NCI-H524 (cell line): ENCODE measurements around the gene CP.
A peak's percentile ranks its signal among the peaks of the same experiment; 100 is the strongest.
"Not testable (repeated sequence)": the region's sequence is repeated elsewhere in the genome, so short reads cannot be mapped to it uniquely, and the experiment has no call there.

Experiments used
- DNase-seq, 2 experiments: peaks; one replicate each; lab custom pipeline; 2025; lab: John Stamatoyannopoulos, UW

Gene CP

GRCh38 chr3:149221783-149222517, at the start of gene CP:
CP (minus strand) TSS chr3:149221829; CDS start chr3:149221792, 37 bp downstream.
- DNase-seq = no peak

- no peak for DNase-seq
Observed at GRCh38 chr3:149270180-149270579, 48.6 kb upstream of the CP start.

DNA sequence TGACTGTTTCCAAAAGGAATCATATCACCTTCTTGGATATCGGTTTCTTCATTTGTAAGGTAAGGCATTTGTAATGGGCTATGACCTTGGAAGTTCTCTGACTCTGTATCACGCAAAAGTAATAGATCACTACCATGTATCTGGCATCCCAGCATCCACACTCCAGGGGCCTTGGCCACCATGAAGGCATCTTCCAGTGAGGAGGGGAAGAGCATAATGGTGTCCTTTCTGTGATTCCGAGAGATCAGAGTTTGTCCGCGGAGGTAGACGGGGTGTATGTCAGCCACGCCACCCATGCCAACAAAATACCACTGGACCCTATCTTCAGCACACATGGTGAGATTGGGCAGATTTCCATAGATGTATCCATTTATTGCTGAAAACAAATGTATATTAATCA, 48.1 kb upstream of the CP start:
- DNase-seq = no peak

- no peak for DNase-seq
Observed at GRCh38 chr3:149267565-149267964, 45.9 kb upstream of the CP start.

DNA sequence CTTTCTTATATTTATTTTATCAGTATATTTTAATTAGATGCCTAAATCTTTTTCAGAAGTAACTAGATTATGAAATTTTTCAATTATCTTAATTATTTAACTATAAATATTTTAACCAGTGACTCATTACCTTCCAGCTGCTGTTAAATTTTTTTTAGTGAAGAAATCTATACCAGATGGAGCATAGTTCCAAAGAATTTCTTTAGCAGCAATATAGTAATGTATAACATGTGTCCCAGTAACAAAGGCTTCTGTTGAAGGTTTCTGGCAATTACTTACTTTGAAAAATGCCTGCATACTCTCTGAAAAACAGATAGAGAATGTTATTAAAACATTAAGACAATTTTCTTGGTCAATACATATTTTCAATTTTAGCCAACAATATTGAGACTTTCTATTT, 45.1 kb upstream of the CP start:
- no peak for DNase-seq

DNA sequence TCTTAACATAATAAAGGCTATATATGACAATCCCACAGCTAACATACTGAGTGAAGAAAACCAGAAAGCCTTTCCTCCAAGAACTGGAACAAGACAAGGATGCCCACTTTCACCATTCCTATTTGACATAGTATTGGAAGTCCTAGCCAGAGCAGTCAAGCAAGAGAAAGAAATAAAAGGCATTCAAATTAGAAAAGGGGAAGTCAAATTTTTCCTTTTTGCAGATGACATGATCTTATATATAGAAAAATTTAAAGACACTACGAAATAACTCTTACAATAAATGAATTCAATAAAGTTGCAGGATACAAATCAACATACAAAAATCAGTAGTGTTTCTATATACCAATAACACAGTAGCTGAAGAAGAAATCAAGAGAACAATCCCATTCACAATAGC, 42.2 kb upstream of the CP start:
- DNase-seq = no peak

GRCh38 chr3:149258714-149259113, 37.1 kb upstream of the CP start:
- DNase-seq = no peak

- peak; percentile 51 to 74 for DNase-seq
Observed at GRCh38 chr3:149258298-149258697, 36.7 kb upstream of the CP start.

- no peak for DNase-seq
Observed at GRCh38 chr3:149252272-149252671, 30.6 kb upstream of the CP start.

DNA sequence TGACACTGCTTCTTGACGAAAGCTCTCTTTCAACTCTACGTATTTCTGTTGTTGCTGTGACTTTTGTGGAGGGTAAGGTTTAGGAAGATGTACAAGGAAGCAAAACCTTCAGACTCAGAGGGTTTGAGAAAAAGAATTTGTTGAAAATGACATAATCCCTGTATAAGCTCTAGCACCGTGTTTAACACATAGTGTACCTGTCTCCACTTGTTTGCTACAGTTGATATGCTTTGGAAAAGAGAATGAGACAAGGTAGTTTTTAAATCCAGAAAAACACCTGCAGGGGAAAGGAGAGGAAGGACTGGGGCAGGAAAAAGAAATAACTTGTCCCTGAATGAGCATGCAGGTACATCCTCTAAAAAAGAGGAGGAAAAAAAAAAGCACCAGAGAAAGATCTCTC, 29.6 kb upstream of the CP start:
- no peak for DNase-seq

GRCh38 chr3:149247929-149248691, 26.5 kb upstream of the CP start:
- no peak for DNase-seq

DNA sequence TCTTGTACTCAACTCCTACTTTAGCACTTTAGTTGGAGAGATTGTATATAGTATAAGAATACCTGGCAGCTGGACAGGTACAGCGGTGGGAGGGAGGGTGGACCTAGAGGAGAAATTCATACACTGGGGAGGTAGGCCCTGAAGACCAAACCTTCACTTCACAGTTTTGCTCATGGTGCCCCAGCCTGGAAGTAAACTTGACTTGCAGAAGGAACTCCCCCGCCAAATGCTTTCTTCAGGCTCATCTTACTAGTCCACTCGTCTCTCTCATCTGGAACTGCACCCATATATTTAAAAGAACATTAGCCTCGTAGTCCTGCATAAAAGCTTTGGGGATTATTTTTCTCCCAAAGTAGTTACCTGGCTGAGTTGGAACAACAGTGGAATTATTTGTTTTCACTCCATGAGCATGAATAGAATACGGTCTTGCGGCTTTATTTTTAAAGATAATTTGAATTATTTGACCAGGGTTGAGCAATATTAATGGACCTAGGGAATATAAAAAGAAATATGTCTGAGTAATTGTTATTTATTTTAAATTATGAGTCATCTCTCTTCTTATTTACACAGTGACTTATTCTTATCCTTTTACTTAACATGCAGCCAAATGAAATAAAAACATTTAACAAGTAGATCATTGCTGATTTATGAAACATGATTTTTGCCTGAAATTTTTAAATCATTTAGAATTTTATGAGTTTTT, 25.5 kb upstream of the CP start:
- no peak for DNase-seq

DNA sequence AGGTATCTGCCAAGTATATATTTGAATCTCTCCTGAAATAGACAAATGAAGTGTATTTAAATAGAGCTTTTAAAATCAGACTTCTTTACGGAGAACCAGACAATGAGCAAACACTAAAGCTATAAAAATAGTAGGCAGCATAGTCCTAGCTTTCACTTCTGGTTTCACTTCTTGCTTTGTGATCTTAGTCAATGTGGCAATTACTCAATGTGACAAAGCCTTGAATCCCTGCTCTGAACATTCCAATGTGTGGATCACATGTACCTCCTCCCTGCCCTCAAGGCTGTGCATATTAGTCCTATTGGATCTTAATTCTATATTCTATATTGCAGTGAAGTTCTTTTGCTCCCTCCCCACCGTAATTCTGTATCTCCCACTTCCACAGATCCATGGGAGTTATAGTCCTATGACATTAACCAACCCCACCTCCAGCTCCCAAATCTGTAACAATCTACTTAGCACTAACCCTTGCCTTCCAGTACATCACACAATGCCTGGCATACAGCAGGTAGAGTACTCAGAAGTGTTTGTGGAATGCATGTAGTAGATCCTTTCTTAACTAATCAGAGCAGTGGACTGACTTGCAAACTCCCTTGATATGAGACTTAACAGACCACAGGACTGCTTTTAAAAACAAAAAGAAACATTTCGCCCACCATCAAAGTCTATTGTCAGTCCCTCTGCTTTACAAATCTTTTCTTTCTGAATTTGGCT, 24.3 kb upstream of the CP start:
- DNase-seq = no peak

GRCh38 chr3:149243540-149243939, 21.9 kb upstream of the CP start:
- DNase-seq = no peak

DNA sequence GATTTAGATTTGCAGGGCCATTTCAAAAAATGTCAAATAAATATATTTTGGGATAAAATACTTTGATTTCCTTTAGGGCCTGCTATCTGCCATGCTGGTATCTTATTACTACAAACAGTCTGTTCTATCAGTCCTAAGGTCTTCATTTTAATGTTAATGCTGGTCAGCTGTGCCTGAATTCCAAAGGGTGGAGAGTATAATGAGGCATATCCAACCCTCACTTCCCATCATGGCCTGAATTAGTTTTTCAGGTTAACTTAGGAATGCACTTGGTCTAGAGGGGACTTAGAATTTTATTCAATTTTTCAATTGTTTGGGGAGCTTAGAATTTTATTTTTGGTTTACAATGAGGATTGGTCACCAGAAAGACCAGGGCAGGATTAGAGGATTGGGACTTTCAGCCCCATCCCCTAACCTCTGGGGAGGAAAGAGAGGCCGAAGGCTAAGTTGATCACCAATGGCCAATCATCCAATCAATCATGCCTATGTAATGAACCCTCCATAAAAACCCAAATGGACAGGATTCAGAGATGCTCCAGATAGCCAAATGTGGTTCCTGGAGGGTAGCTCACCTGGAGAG, 17.8 kb upstream of the CP start:
- no peak for DNase-seq

DNA sequence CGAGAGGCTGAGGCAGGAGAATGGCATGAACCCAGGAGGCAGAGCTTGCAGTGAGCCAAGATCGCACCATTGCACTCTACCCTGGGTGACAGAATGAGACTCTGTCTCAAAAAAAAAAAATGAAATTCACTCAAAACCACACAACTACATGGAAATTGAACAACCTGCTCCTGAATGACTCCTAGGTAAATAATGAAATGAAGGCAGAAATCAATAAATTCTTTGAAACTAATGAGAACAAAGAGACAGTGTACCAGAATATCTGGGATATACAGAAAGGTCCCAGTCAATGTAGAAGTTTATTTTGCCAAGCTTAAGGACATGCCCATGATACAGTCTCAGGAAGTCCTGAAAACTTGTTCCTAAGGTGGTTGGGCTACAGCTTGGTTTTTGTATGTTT, 16.6 kb upstream of the CP start:
- DNase-seq = not testable (repeated sequence)

- DNase-seq = no peak
Observed at GRCh38 chr3:149235599-149236424, 14.2 kb upstream of the CP start.

GRCh38 chr3:149234671-149235245, 13.1 kb upstream of the CP start:
- no peak for DNase-seq

- DNase-seq = no peak
Observed at GRCh38 chr3:149233323-149233722, 11.7 kb upstream of the CP start.

DNA sequence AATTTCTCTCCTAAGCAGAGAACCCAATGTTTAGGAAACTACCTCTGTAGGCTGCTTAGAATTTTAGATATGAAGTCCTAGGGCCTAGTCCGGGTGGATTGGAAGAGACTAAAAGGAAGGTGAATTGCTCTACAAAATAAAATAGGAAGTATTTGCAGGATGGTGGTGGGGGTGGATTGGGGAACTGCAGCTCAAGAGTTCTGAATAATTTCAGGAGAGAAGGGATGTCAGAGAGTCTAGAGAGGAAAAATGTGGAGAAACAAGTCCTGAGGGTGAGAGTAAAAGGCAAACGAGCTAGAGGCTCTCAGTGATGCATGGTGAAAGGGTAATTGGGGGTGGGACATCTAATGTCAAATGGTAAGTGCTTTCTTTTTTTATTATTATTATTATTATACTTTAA, 10.2 kb upstream of the CP start:
- no peak for DNase-seq
